ENCODE measurements around the gene POU2F3. TPM values are rescaled to one million over a fixed set of nuclear protein-coding genes. Genes with fewer than 3 reads are reported as not detected.

POU2F3 gene
- total and polyA plus RNA-seq, 2 of the 8 experiments (the other 6 are each of a cell fraction or from before 2014, with no cell fraction given), result 1.0 to 2.1 TPM

- H4K20me1 ChIP-seq (replicated peaks in 1 of 2; ENCODE audit: control insufficient read depth in 1 of 2, insufficient read depth in 2 of 2, low read length in 2 of 2), result no peaks in the 10 kb centered on the region
- no peak overlapping the region for H2BK15ac ChIP-seq (ENCODE audit: low read length)
- ChIA-PET CTCF (ENCODE audit: partially characterized antibody) (interaction anchor here (1.0 to 4.7 kb wide), 7 partner anchors 11 to 111 kb away, joined by 3 to 27 read pairs (median 5); no protein-coding TSS in a partner anchor), POLR2A (ENCODE audit: partially characterized antibody) (interaction anchor here (0.6 kb wide), 1 partner anchor 43 kb away, joined by 3 read pairs; no protein-coding TSS in a partner anchor)
- peaks cover 0 to 5% (median 0%) of the 10 kb centered on the region in 4 experiments; a peak in 3 of 7 replicates for H3K4me1 ChIP-seq (replicated peaks in 1 of 4; ENCODE audit: control insufficient read depth in 3 of 4, insufficient read depth in 4 of 4, low read length in 3 of 4)
- no peak overlapping the region for H2BK12ac ChIP-seq (ENCODE audit: low read depth, low read length)
- no peak overlapping the region for H2AK5ac ChIP-seq (ENCODE audit: low read depth, low read length)
- no peak for DNase-seq (ENCODE audit: low read depth in 1 of 2, low spot score in 2 of 2)
- no peaks in the 10 kb centered on the region for H3K79me2 ChIP-seq (ENCODE audit: control insufficient read depth in 1 of 2, insufficient read depth in 2 of 2, low read length in 2 of 2)
- no peak overlapping the region for H2BK5ac ChIP-seq (ENCODE audit: low read depth, low read length)
- no peak overlapping the region for H3K56ac ChIP-seq (replicated peaks; ENCODE audit: insufficient read length, low read depth, low read length)
- H3K23ac ChIP-seq (ENCODE audit: insufficient read length), result no peak overlapping the region
- H3K27ac ChIP-seq (ENCODE audit: low read depth, low read length), result no peak overlapping the region
- FAIRE-seq, result no peak
- no peaks in the 10 kb centered on the region for H3K9me3 ChIP-seq (ENCODE audit: insufficient read depth in 2 of 2, low read depth in 1 of 2, low read length in 1 of 2)
- H3K18ac ChIP-seq (ENCODE audit: extremely low read depth, low read length), result no peak overlapping the region
- H3K79me1 ChIP-seq (ENCODE audit: low read depth, low read length), result no peaks in the 10 kb centered on the region
- H3K4me3 ChIP-seq (ENCODE audit: extremely low read depth in 1 of 4, insufficient read depth in 2 of 4, low read depth in 3 of 4, low read length in 4 of 4), result no peak overlapping the region
- H3K14ac ChIP-seq (ENCODE audit: insufficient read length), result no peak overlapping the region
- WGBS, 2 experiments (ENCODE audit: extremely low coverage in 1 of 2, insufficient coverage in 1 of 2, insufficient read length in 1 of 2, insufficient replicate concordance in 2 of 2, low coverage in 1 of 2, low lambda C conversion rate in 2 of 2, missing lambda C conversion rate in 1 of 2), result 92% methylated on average over 5 of the region's 5 CpGs; no CpG with 5 or more reads in 1 of the 2 experiments
- no peak for TF ChIP-seq CBX8 (IDR thresholded peaks at IDR 0.05; ENCODE audit: borderline replicate concordance, low read depth, low read length)
- no peak for TF ChIP-seq ASH2L (IDR thresholded peaks at IDR 0.05; ENCODE audit: low read length)
- TF ChIP-seq RFX5 (IDR thresholded peaks at IDR 0.05; ENCODE audit: borderline replicate concordance, low read depth, low read length), result no peak
- TF ChIP-seq NRF1 (IDR thresholded peaks at IDR 0.05; ENCODE audit: low read depth, low read length), result no peak
- TF ChIP-seq MAFK (IDR thresholded peaks at IDR 0.05; ENCODE audit: low read depth, low read length), result no peak
- no peak for TF ChIP-seq FOSL1 (IDR thresholded peaks at IDR 0.05; ENCODE audit: insufficient read depth, low read depth, low read length)
- TF ChIP-seq CBX5 (IDR thresholded peaks at IDR 0.05; ENCODE audit: low read depth, low read length), result no peak
- peaks cover 0 to 2% (median 0%) of the 10 kb centered on the region in 4 experiments; a peak in 1 of 7 replicates for H3K27me3 ChIP-seq (replicated peaks in 1 of 4; ENCODE audit: control insufficient read depth in 3 of 4, extremely low read depth in 1 of 4, insufficient read depth in 3 of 4, low read length in 3 of 4)
- 0 out of 2 replicates have a peak, but pooled peaks cover 2% of the 10 kb centered on the region for H3K23me2 ChIP-seq (ENCODE audit: low read depth, low read length)
- H3K4ac ChIP-seq (replicated peaks; ENCODE audit: insufficient read length, low read depth, low read length), result no peak overlapping the region
- no peak overlapping the region for H2BK120ac ChIP-seq (replicated peaks; ENCODE audit: low read depth, low read length)
- H4K8ac ChIP-seq (ENCODE audit: extremely low read depth, insufficient read depth, low read length), result no peak overlapping the region
- H2AFZ ChIP-seq (ENCODE audit: low read length), result no peak overlapping the region
- no peak overlapping the region for H2BK20ac ChIP-seq (ENCODE audit: low read length)
- no peak overlapping the region for H4K5ac ChIP-seq (ENCODE audit: insufficient read length, low read depth, low read length)
- H3K36me3 ChIP-seq (ENCODE audit: control insufficient read depth in 2 of 4, insufficient read depth in 4 of 4, low read length in 3 of 4), result no peaks in the 10 kb centered on the region
- no peak overlapping the region for H4K91ac ChIP-seq (replicated peaks; ENCODE audit: insufficient read length, low read length)
- H3K4me2 ChIP-seq (ENCODE audit: insufficient read depth in 1 of 2, low read depth in 2 of 2, low read length in 2 of 2), result no peak overlapping the region
- no peak overlapping the region for H3K9ac ChIP-seq (replicated peaks in 1 of 4; ENCODE audit: extremely low read depth in 1 of 4, low read depth in 3 of 4, low read length in 3 of 4)
Measured at GRCh38 chr11:120279502-120279901, 39.6 kb downstream of the POU2F3 start.
